RWPE2 (cell line): Measurements from ENCODE around the gene TNN.

ENCODE experiments used
- ATAC-seq: fragments of 200-7000 bp; cut with Tn5 transposase; 3 replicates; pipeline ENCODE4 v1.9.1; 2021; ENCODE audit warnings: low read depth
- DNase-seq: peaks from one replicate; pipeline ENCODE4 v3.0.0-alpha.2; 2020; ENCODE audit warnings: low spot score
- H3K27ac ChIP-seq: fragments of 450-650 bp; 2 replicates; pipeline ENCODE4 v1.5.1; 2017; ENCODE audit warnings: mild to moderate bottlenecking; ENCODE audit not compliant: poor library complexity, severe bottlenecking
- H3K27me3 ChIP-seq: fragments of 250-450 bp; sonication (Bioruptor Pico); 2 replicates; pipeline ENCODE4 v1.5.1; 2021; ENCODE audit warnings: mild to moderate bottlenecking, moderate library complexity; ENCODE audit not compliant: insufficient read depth, poor library complexity, severe bottlenecking
- H3K36me3 ChIP-seq: fragments of 250-450 bp; sonication (Bioruptor Pico); 2 replicates; pipeline ENCODE4 v1.5.1; 2020; ENCODE audit warnings: low read depth, mild to moderate bottlenecking, moderate library complexity
- H3K4me1 ChIP-seq: fragments of 250-450 bp; sonication (Bioruptor Pico); 2 replicates; pipeline ENCODE4 v1.5.1; 2021; ENCODE audit warnings: mild to moderate bottlenecking, moderate library complexity; ENCODE audit not compliant: insufficient read depth, poor library complexity, severe bottlenecking
- H3K4me3 ChIP-seq: fragments of 250-450 bp; sonication (Bioruptor Pico); 2 replicates; pipeline ENCODE4 v1.5.1; 2021; ENCODE audit warnings: mild to moderate bottlenecking, moderate library complexity; ENCODE audit not compliant: severe bottlenecking
- H3K9me3 ChIP-seq: fragments of 250-450 bp; sonication (Bioruptor Pico); 2 replicates; pipeline ENCODE4 v1.5.1; 2021; ENCODE audit warnings: mild to moderate bottlenecking, moderate library complexity; ENCODE audit not compliant: severe bottlenecking
- TF ChIP-seq, protein P1 (sequence below): fragments of 450-650 bp; IDR thresholded peaks from one replicate; pipeline ENCODE4 v1.5.1; 2017; ENCODE audit warnings: mild to moderate bottlenecking, moderate library complexity; ENCODE audit not compliant: poor library complexity, severe bottlenecking

The TNN gene

DNA sequence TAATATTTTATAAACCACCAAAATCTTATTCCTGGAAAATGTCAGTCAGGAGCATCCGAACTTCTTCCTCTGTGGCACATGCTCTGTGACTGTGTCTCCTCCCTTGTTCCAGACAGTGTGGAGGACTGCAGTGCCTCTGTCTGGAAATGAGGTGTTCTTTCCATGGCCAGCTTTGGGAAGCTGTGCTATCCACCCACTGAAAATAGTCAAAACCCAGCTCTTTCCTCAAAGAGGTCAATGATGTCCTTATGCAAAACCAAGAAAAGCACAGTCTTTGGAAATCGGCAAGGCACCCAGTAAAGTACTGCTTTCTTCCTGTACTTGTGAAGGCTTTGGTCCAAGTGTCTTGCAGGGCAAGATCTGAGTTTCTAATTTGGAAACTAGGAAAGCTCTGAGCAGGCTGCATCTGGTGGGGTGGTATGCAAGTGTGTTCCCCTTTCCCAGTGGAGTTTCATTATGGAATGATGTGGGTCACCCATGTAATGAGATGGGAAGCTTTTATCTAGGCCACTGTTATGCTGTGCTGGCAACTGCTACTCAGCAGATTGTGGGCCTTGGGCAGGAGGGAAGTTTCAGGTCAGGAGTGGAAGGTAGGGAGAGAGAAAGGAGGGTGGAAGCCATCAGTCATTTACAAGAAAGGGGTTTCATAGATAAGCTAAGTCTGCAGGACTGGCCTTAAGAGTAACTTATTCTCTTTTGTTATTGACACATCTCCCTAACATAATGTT, 119.0 kb downstream of the TNN start:
- no peaks in the 10 kb centered on the region for H3K27me3 ChIP-seq
- ATAC-seq (no peak), DNase-seq (no peak)
- H3K4me3 ChIP-seq, result no peak overlapping the region
- H3K27ac ChIP-seq, result no peak overlapping the region
- H3K36me3 ChIP-seq, result peaks cover 49% of the 10 kb centered on the region
- TF ChIP-seq, protein P1, sequence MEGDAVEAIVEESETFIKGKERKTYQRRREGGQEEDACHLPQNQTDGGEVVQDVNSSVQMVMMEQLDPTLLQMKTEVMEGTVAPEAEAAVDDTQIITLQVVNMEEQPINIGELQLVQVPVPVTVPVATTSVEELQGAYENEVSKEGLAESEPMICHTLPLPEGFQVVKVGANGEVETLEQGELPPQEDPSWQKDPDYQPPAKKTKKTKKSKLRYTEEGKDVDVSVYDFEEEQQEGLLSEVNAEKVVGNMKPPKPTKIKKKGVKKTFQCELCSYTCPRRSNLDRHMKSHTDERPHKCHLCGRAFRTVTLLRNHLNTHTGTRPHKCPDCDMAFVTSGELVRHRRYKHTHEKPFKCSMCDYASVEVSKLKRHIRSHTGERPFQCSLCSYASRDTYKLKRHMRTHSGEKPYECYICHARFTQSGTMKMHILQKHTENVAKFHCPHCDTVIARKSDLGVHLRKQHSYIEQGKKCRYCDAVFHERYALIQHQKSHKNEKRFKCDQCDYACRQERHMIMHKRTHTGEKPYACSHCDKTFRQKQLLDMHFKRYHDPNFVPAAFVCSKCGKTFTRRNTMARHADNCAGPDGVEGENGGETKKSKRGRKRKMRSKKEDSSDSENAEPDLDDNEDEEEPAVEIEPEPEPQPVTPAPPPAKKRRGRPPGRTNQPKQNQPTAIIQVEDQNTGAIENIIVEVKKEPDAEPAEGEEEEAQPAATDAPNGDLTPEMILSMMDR, result no peak
- H3K9me3 ChIP-seq, result no peaks in the 10 kb centered on the region
- peaks cover 14% of the 10 kb centered on the region for H3K4me1 ChIP-seq

DNA sequence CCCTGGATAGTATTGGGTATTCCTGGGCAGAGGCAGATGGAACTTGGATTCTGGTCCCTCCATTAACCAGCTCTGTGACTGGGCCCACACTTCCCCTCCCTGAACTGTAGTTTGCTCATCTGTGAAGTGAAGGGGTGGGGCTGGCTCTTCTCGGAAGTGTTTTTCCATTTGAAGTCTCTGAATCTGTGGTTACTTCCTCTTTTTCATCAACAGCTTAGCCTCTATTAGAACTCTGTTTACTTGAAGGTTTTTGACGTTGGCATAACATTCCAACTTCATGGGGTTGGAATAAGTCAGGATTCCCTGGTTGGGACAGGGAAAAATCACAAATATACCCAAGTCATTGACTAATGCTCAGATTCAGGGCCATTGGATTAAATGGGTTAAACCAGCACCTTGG, 121.3 kb downstream of the TNN start:
- Histone ChIP-seq H3K4me3 (no peak overlapping the region), H3K27me3 (no peaks in the 10 kb centered on the region), H3K9me3 (no peaks in the 10 kb centered on the region), H3K36me3 (peaks cover 40% of the 10 kb centered on the region), H3K27ac (no peak overlapping the region), H3K4me1 (peaks cover 23% of the 10 kb centered on the region)
- ATAC-seq, result no peak
- TF ChIP-seq, protein P1, result no peak
- DNase-seq, result no peak

DNA sequence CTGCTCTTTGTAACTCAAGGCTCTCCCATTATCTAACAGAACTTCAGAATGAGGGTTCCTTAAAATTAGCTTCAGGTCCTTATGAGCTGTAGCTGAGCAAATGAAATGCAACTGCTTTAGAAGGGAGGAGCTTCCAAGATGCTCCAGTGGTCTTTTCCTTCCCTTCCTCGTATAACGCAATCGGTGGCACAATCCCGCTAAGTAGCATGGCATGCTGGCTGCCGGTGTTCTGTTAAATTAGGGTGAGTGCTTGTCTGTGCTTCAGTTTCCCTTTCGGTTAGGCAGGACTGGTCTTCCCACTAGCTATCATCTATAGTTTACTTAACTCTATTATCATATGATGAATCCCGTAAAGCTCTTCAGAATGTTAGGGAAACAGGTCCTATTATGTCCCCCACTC, 124.0 kb downstream of the TNN start:
- no peaks in the 10 kb centered on the region for H3K9me3 ChIP-seq
- H3K4me1 ChIP-seq, result peaks cover 47% of the 10 kb centered on the region
- no peaks in the 10 kb centered on the region for H3K27me3 ChIP-seq
- DNase-seq, result no peak
- ATAC-seq, result no peak
- peaks cover 25% of the 10 kb centered on the region for H3K36me3 ChIP-seq
- TF ChIP-seq, protein P1, result no peak
- H3K27ac ChIP-seq, result peak overlapping the region; percentile 85
- H3K4me3 ChIP-seq, result peak overlapping the region; percentile 62

DNA sequence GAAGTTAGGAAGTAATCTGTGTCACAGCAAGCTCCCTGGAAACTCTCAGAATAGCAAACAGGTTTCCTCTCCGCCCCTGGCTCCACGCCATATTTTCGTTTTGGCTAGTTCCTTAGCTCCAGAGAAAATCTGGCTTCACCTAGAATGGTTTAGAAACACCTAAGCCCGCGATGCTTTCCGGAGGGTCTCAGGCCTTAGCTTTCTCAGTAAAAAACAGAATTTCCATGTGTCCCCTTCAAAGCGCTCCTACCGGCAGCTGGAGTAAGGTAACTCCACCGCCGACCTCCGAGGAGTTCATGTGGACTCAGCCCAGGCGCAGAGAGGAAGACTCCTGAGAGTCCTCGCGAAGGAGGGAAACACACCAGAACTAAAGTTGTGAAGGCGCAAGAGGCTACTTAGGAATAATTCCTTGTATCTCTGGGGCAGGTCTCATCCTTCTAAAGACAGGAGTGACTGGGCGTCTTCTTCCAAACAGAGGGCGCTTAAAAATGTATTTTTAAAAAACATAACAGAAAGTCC, 124.5 kb downstream of the TNN start:
- Histone ChIP-seq H3K27me3 (no peaks in the 10 kb centered on the region), H3K4me1 (peaks cover 52% of the 10 kb centered on the region), H3K36me3 (peaks cover 19% of the 10 kb centered on the region), H3K4me3 (peak overlapping the region; percentile 62), H3K27ac (peak overlapping the region; percentile 85), H3K9me3 (no peaks in the 10 kb centered on the region)
- ATAC-seq (peak; percentile 35), DNase-seq (no peak)
- TF ChIP-seq, protein P1, result no peak
